Activated naive CD4-positive, alpha-beta T cell treated with anti-CD3 and anti-CD28 coated beads, Interleukin-2, amount 50 U/mL, for 16 hours (primary cell): Measurements from ENCODE around the gene SLCO2A1.

Experiments
- DNase-seq: peaks from one replicate; pipeline ENCODE4 v3.0.0-alpha.2; 2020

Gene SLCO2A1

DNA sequence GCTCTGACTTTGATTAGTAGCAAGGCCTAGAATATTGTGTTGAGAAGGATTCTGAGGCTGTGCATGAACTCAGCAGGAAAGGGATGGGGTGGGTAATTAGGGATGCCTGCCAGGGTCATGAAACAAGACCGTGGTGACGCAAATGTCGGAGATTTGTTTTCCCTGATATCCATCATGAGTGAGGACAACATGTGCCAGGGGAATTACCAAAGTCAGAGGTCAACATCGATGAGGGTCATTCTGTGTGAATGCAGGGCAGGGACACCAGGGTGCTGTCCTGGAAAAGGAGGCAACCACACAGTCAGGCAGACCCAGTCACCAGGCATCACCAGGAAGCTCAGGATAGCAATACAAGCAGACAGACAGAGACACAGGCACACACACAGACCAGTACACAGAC lies 52.2 kb downstream of the SLCO2A1 start:
- no peak for DNase-seq

DNA sequence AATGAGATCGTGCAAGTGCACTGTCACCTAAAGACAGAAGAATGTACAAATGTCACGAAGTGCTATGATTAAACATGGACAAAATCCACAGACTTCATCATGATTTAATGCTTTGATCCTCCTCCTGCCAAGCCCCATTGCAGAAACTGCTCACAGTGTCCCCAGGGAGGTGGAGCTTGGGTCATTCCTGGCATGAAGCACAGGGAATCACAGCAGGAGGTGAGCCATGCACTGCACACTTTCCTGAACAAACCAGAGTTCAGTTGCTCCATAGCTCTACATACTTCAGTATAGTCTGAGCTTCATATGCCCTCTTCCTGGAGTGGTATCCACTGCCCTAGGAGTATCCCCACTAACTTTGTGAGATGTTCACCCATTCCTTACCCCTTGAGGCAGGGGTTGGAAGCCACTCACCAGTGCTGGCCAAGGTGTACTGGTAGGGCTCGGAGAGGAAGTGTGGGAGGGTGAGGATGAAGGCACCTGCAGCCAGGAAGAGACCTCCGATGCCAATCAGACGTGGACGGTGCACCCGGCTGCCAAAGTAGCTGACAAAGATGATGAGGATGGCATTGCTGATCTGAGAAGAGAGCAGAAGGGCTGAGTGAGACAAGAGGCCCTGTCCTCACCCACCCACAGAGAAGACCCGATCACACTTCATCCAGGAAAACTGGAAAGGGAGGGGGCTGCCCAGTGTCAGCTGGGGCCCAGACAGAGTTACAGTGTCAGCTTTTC lies 56.3 kb downstream of the SLCO2A1 start:
- DNase-seq, result no peak

- no peak for DNase-seq
Observed at GRCh38 chr3:133972156-133972555, 57.6 kb downstream of the SLCO2A1 start.

DNA sequence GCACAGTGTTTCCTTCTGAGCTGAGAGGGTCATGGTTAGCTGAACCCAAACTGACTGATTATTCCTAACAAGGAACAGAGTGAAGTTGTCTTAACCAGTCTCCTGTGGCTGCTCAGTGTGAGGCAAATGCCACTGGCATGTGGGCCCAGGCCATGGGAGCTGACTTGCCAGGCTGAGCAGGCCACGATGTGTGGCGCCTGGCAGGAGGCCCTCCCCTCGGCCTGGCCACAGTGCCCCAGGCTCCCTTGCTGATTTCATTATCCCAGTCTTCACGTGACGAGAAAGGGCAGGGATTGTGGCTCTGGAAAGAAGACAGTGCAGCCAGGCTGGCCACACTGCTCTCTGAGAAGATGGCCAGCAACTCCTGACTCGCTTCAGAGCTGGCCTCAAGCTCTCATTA lies 58.8 kb downstream of the SLCO2A1 start:
- no peak for DNase-seq

DNA sequence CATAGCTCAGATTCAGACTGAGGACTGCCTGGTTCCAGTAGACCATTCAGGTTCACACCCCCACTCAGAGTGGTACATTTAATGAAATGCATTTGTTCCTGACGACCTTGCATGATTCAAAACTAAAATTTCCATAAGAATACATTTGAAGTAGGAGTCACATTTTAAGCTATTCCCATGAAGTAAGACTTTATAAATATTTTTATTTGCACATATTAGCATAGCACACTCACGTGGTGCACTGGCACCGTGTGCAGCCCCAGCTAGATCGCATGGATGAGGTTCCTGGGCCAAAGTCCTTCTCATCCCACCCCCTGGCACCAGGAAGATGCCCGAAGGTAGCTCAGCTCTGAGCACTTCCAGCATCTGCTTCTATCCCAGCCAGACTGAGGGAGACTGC lies 59.4 kb downstream of the SLCO2A1 start:
- DNase-seq, result no peak

- DNase-seq, result no peak
Observed at GRCh38 chr3:133967992-133968892, 61.5 kb downstream of the SLCO2A1 start.

DNA sequence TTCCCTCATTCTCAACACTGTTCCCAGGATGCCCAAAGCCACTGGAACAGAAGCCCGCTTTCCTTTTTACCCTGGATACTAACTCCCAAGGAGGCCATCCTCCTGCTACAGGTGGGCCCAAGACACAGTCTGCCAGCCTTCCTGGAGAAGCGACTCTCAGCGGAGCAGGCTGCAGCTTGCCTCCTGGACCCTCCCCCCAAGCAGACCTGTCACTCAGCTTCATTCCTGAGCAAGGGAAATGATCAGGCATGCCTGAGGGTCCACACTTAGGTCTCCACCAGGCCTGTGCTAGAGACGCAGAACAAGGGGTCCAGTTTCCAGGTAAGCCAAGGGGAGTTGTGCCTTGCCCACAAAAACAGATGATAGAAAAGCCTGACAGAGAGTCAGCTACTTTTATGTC lies 62.8 kb downstream of the SLCO2A1 start:
- DNase-seq, result no peak

GRCh38 chr3:133965906-133966305 lies 63.8 kb downstream of the SLCO2A1 start:
- no peak for DNase-seq

- no peak for DNase-seq
Observed at GRCh38 chr3:133965013-133965570, 64.6 kb downstream of the SLCO2A1 start.

DNA sequence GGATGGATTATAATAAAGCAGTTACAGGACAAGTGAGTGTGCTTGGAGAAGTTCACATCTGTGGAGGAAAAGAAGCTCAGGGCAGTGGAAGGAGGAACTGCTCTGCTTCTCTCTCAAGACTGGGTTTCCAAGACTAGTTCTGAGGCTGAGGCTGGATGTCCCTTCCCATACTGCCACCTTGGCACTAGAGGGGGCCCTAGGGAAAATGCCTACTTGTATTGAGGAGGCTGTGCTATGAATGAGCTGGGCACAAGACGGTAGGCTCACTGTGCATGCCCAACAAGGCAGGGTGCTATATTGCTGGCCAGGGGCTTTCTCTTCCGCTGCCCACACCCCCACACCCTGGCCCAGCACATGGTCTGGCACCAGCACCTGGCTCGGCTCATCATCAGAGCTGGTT lies 65.2 kb downstream of the SLCO2A1 start:
- DNase-seq, result no peak

DNA sequence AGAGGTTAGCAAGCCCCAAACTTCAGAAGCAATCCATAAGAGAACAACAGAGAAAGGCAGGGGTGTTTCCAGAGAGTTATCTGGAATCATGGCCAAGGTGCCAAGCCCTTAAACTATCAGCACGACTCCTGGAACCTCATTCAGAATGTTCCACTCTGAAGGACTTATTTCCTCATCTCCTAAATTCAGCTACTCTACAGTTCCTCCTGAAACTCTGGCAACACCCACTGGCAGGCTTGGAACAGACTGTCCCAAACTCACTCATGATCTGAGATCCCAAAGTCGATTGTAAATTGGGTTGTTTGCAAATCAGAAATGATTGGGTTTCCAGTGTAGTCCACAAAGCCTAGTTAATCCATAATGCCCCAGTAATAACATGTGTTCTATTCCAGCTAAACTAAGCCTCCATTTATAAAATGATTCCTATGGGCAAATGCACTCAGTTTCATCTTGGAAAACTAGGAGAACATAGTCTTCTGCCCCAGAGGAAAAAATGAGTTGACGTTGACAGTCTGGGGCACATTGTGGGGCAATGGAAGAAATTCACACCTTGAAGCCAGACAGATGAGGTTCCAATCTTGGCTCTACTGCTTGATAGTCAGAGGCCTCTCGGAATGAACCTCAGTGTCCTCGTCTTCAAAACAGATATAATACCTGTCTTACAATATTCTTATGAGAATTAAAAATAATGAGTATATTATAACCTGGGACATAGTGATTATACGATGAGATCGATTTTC lies 65.9 kb downstream of the SLCO2A1 start:
- no peak for DNase-seq

GRCh38 chr3:133962849-133963248 lies 66.9 kb downstream of the SLCO2A1 start:
- DNase-seq, result no peak

DNA sequence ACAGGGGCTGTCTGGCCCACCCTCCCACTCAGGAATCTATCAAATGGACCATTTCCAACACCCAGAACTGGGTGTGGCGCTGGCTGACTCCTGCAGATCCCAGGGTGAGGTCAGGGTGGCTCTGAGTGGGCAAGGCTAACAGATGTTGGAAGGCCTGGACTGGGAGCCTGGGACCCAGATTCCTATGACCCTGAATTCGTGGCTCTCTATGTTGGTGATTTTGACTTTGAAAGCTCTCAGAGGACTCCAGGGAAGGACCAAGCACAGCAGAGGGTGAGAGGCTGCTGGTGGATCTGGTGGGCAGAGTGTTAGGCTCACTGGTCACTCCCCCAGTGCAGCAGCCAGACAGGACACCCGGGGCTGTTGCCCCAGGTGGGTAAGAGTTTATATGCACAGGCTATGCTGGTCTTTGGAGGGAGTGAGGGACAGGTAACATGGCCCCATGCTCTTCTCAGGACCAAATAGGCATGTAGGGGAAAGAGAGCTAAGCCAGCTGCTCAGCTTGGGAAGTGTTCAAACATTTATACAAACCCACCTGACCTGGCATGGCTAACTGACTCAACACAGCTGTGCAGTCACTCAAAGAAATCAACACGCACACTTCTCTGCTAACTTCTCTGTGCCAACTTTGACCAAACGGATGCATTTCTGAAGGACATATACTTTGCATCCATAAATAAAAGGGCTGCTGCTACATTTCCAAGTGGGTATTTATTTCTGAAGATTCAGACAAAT lies 71.5 kb downstream of the SLCO2A1 start:
- DNase-seq, result no peak

DNA sequence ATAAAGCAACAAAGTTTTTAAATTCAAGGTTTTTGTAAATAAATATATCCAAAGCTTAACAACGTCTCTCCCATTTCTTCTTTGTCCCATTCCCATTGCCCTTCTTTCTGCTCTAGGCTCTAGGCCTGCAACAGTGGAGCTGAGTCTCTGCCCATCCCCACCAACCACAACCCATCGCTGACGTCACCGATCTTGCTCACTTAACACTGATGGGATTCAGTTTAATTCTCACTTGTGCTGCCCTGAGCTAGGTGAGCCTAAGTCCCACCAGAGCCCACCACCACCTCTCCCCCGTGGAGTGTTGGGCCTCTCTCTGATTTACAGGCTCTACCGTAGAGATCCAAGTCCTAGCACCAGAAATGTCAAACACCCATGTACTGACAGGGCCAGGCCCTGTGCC lies 72.7 kb downstream of the SLCO2A1 start:
- DNase-seq, result no peak

DNA sequence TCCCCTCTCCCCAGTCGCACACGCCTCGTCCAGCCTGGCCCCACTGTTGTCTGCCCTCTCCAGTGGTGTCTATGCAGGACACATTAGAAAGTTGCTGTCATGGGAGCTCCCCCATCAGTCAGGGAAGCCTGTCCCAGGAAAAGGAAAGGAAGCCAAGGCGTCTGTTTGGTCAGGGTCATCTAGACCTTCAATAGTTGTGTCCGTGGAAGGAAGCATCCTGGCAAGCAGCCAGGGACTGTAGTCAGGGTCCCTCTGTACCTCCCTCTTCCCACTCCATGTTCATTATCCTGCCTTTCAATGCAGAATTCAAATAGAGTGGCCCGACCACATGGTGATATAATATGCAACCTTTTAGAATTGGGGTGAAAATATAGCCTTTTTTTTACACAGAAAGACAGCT lies 73.4 kb downstream of the SLCO2A1 start:
- no peak for DNase-seq

- no peak for DNase-seq
Observed at GRCh38 chr3:133955892-133956291, 73.8 kb downstream of the SLCO2A1 start.

GRCh38 chr3:133954717-133955360 lies 74.9 kb downstream of the SLCO2A1 start:
- DNase-seq, result no peak

GRCh38 chr3:133953297-133953696 lies 76.4 kb downstream of the SLCO2A1 start:
- DNase-seq, result no peak

- no peak for DNase-seq
Observed at GRCh38 chr3:133949438-133949837, 80.3 kb downstream of the SLCO2A1 start.

- DNase-seq, result no peak
Observed at GRCh38 chr3:133948996-133949395, 80.7 kb downstream of the SLCO2A1 start.

- DNase-seq, result no peak
Observed at GRCh38 chr3:133948131-133948810, 81.5 kb downstream of the SLCO2A1 start.
